SK-N-SH (cell line): ENCODE results near the gene BBLN. TPM values are rescaled to one million over a fixed set of nuclear protein-coding genes. Genes with fewer than 3 reads are reported as not detected.
A peak's percentile ranks its signal among the peaks of the same experiment; 100 is the strongest.

Source experiments
- CTCF ChIA-PET: fragments of 300-600, 350-600 bp; formaldehyde crosslinking; extraction: SDS; loops from one replicate; lab custom pipeline; 2021; lab: Yijun Ruan, JAX
- POLR2A ChIA-PET: fragments of 350-600 bp; sonication (Branson Sonifier 250); formaldehyde crosslinking; extraction: SDS; loops from one replicate; lab custom pipeline; 2020; ENCODE audit warnings: antibody characterized with exemption, inconsistent platforms; lab: Yijun Ruan, JAX
- DNase-seq: peaks from one replicate; pipeline ENCODE4 v3.0.0; 2012
- H2AFZ ChIP-seq: fragments of 200-600 bp; sonication (generic); 2 replicates; pipeline ENCODE4 v1.8.1; 2016; ENCODE audit warnings: antibody characterized with exemption, mild to moderate bottlenecking, low read depth
- H3F3A ChIP-seq: fragments of 200-600 bp; sonication (generic); replicated peaks from 2 replicates; pipeline ENCODE3; 2016; ENCODE audit warnings: antibody characterized with exemption, mild to moderate bottlenecking; ENCODE audit not compliant: insufficient read depth
- H3K27ac ChIP-seq, 2 experiments: fragments of 200-500 bp in 1 of 2; fragments of 200-600 bp in 1 of 2; sonication (Bioruptor generic) in 1 of 2; sonication (generic), shearing (Covaris generic) in 1 of 2; 2 replicates each; pipeline versions ENCODE4 v1.5.1 to v1.6.1; 2014 to 2016; ENCODE audit warnings: low read depth in 2 of 2, inconsistent platforms in 1 of 2, low read length in 1 of 2, mild to moderate bottlenecking in 1 of 2, mixed read lengths in 1 of 2
- H3K27me3 ChIP-seq: fragments of 200-600 bp; sonication (generic), shearing (Covaris generic); 2 replicates; pipeline ENCODE4 v1.6.1; 2016; ENCODE audit warnings: mixed run types; ENCODE audit not compliant: insufficient read depth
- H3K36me3 ChIP-seq, 2 experiments: fragments of 200-500 bp in 1 of 2; fragments of 200-600 bp in 1 of 2; sonication (Bioruptor generic) in 1 of 2; sonication (generic) in 1 of 2; replicated peaks in 1 of 2; 2 replicates each; pipeline versions ENCODE3 to v1.5.1; 2014 to 2016; ENCODE audit warnings: low read length in 1 of 2, mild to moderate bottlenecking in 1 of 2; ENCODE audit not compliant: insufficient read depth in 2 of 2, control insufficient read depth in 1 of 2
- H3K4me1 ChIP-seq, 2 experiments: fragments of 200-500 bp in 1 of 2; fragments of 200-600 bp in 1 of 2; sonication (Bioruptor generic) in 1 of 2; sonication (generic), shearing (Covaris generic) in 1 of 2; 2 replicates each; pipeline versions ENCODE4 v1.5.1 to v1.6.1; 2014 to 2016; ENCODE audit warnings: low read depth in 1 of 2, low read length in 1 of 2, mixed run types in 1 of 2; ENCODE audit not compliant: insufficient read depth in 2 of 2, control insufficient read depth in 1 of 2
- H3K4me2 ChIP-seq: fragments of 200-600 bp; sonication (generic), shearing (Covaris generic); 2 replicates; pipeline ENCODE4 v1.6.1; 2017; ENCODE audit warnings: mixed run types
- H3K4me3 ChIP-seq, 2 experiments: fragments of 200-500 bp in 1 of 2; fragments of 200-600 bp in 1 of 2; sonication (Bioruptor generic) in 1 of 2; sonication (generic), shearing (Covaris generic) in 1 of 2; 2 replicates each; pipeline versions ENCODE4 v1.5.1 to v1.8.1; 2014 to 2016; ENCODE audit warnings: low read depth in 2 of 2, inconsistent platforms in 1 of 2, low read length in 1 of 2, mild to moderate bottlenecking in 1 of 2, mixed read lengths in 1 of 2, moderate library complexity in 1 of 2
- H3K79me2 ChIP-seq: fragments of 200-600 bp; sonication (generic); 2 replicates; pipeline ENCODE4 v1.8.1; 2017; ENCODE audit warnings: mild to moderate bottlenecking; ENCODE audit not compliant: insufficient read depth
- H3K9ac ChIP-seq: fragments of 200-600 bp; sonication (generic); 2 replicates; pipeline ENCODE4 v1.6.1; 2017; ENCODE audit warnings: mixed run types
- H3K9me2 ChIP-seq: fragments of 200-600 bp; sonication (generic); 2 replicates; pipeline ENCODE4 v1.6.1; 2017; ENCODE audit warnings: mixed run types
- H3K9me3 ChIP-seq: fragments of 200-600 bp; sonication (generic); 2 replicates; pipeline ENCODE4 v1.6.1; 2017; ENCODE audit warnings: mixed run types, mild to moderate bottlenecking, moderate library complexity
- H4K20me1 ChIP-seq: fragments of 200-600 bp; sonication (generic); 2 replicates; pipeline ENCODE4 v1.6.1; 2017; ENCODE audit warnings: mild to moderate bottlenecking, mixed run types; ENCODE audit not compliant: insufficient read depth
- CHD2 ChIP-seq: fragments of 150-350 bp; IDR thresholded peaks from 2 replicates; pipeline ENCODE4 v1.6.1; 2018; ENCODE audit warnings: low read length; ENCODE audit not compliant: partially characterized antibody
- ELF1 ChIP-seq: IDR thresholded peaks from 2 replicates; pipeline ENCODE4 v1.4.0; 2012
- EP300 ChIP-seq, 2 experiments: IDR thresholded peaks; 2 replicates each; pipeline versions ENCODE4 v1.4.0 to v1.6.1; 2012; ENCODE audit warnings: borderline replicate concordance in 1 of 2, low read depth in 1 of 2, low read length in 1 of 2
- FOSL2 ChIP-seq: IDR thresholded peaks from 2 replicates; pipeline ENCODE4 v1.4.0; 2012; ENCODE audit warnings: low read depth, mild to moderate bottlenecking, moderate library complexity, borderline replicate concordance
- FOXJ3 ChIP-seq: sonication (generic); formaldehyde crosslinking; IDR thresholded peaks from 2 replicates; pipeline ENCODE4 v1.5.1; 2020; ENCODE audit warnings: mild to moderate bottlenecking, missing genetic modification reagents
- FOXM1 ChIP-seq: IDR thresholded peaks from 2 replicates; pipeline ENCODE4 v1.4.0; 2012; ENCODE audit warnings: low read depth, mild to moderate bottlenecking
- GABPA ChIP-seq: IDR thresholded peaks from 2 replicates; pipeline ENCODE4 v1.4.0; 2012; ENCODE audit warnings: low read depth, mild to moderate bottlenecking
- JUND ChIP-seq: IDR thresholded peaks from 2 replicates; pipeline ENCODE4 v1.4.0; 2012
- MXI1 ChIP-seq: IDR thresholded peaks from 2 replicates; pipeline ENCODE4 v1.6.1; 2012; ENCODE audit warnings: mild to moderate bottlenecking, low read depth, low read length, improper control_type of control experiment
- NFIC ChIP-seq: IDR thresholded peaks from 2 replicates; pipeline ENCODE4 v1.4.0; 2012; ENCODE audit warnings: borderline replicate concordance
- NRF1 ChIP-seq: IDR thresholded peaks from 2 replicates; pipeline ENCODE4 v1.6.1; 2012; ENCODE audit warnings: low read depth, mild to moderate bottlenecking, low read length
- PBX3 ChIP-seq: IDR thresholded peaks from 2 replicates; pipeline ENCODE4; 2012
- POLR2AphosphoS5 ChIP-seq: IDR thresholded peaks from 2 replicates; pipeline ENCODE4 v1.6.1; 2012; ENCODE audit warnings: low read depth, low read length
- RCOR1 ChIP-seq: fragments of 150-350 bp; IDR thresholded peaks from 2 replicates; pipeline ENCODE4 v1.6.1; 2017; ENCODE audit warnings: antibody characterized with exemption, low read length
- REST ChIP-seq: IDR thresholded peaks from 2 replicates; pipeline ENCODE4 v1.6.1; 2012; ENCODE audit warnings: mild to moderate bottlenecking, low read depth, low read length, moderate library complexity
- RFX5 ChIP-seq: IDR thresholded peaks from 2 replicates; pipeline ENCODE4 v1.6.1; 2012; ENCODE audit warnings: mild to moderate bottlenecking, improper control_type of control experiment, low read length
- RXRA ChIP-seq: IDR thresholded peaks from 2 replicates; pipeline ENCODE4 v1.4.0; 2012; ENCODE audit warnings: low read depth, mild to moderate bottlenecking, borderline replicate concordance
- SIN3A ChIP-seq: IDR thresholded peaks from 2 replicates; pipeline ENCODE4 v1.6.1; 2012; ENCODE audit warnings: low read depth, mild to moderate bottlenecking, low read length, moderate library complexity, borderline replicate concordance
- SMC3 ChIP-seq: IDR thresholded peaks from 2 replicates; pipeline ENCODE4 v1.6.1; 2012; ENCODE audit warnings: low read depth, low read length, improper control_type of control experiment
- TAF1 ChIP-seq: IDR thresholded peaks from 2 replicates; pipeline ENCODE4 v1.6.1; 2012; ENCODE audit warnings: low read depth, mild to moderate bottlenecking, low read length, moderate library complexity, borderline replicate concordance
- TCF12 ChIP-seq: IDR thresholded peaks from 2 replicates; pipeline ENCODE4 v1.4.0; 2012
- TEAD4 ChIP-seq: IDR thresholded peaks from 2 replicates; pipeline ENCODE4 v1.4.0; 2012; ENCODE audit warnings: mild to moderate bottlenecking, borderline replicate concordance; ENCODE audit not compliant: insufficient read depth
- YY1 ChIP-seq: IDR thresholded peaks from 2 replicates; pipeline ENCODE4 v1.4.0; 2012; ENCODE audit warnings: low read depth, mild to moderate bottlenecking
- ZBTB33 ChIP-seq: IDR thresholded peaks from 2 replicates; pipeline ENCODE4 v1.4.0; 2012; ENCODE audit warnings: low read depth, borderline replicate concordance
- WGBS: methylation state at CpG from one replicate; pipeline ENCODE4 v1.1.6; 2017; ENCODE audit warnings: low lambda C conversion rate; 5-methylcytosine and 5-hydroxymethylcytosine counted together
- polyA plus RNA-seq, 3 experiments: library from polyadenylated mRNA; depleted of rRNA; stranded (reverse); fragments of >200 nt; gene quantifications; 2 replicates each; pipeline ENCODE4 v1.2.3, GENCODE V29; 2012
- TF ChIP-seq, protein P1 (sequence below): IDR thresholded peaks from 2 replicates; pipeline ENCODE4 v1.4.0; 2012; ENCODE audit warnings: low read depth
- TF ChIP-seq, protein P2 (sequence below): fragments of 150-350 bp; IDR thresholded peaks from 2 replicates; pipeline ENCODE4 v1.6.1; 2017; ENCODE audit warnings: antibody characterized with exemption, low read length, low read depth, borderline replicate concordance
- TF ChIP-seq, protein P3 (sequence below): fragments of 150-350 bp; IDR thresholded peaks from 2 replicates; pipeline ENCODE4 v1.6.1; 2016; ENCODE audit warnings: mild to moderate bottlenecking, low read depth, low read length

The BBLN gene
- polyA plus RNA-seq, 1 of the 3 experiments (the other 2 are of a cell fraction): 109 TPM

DNA sequence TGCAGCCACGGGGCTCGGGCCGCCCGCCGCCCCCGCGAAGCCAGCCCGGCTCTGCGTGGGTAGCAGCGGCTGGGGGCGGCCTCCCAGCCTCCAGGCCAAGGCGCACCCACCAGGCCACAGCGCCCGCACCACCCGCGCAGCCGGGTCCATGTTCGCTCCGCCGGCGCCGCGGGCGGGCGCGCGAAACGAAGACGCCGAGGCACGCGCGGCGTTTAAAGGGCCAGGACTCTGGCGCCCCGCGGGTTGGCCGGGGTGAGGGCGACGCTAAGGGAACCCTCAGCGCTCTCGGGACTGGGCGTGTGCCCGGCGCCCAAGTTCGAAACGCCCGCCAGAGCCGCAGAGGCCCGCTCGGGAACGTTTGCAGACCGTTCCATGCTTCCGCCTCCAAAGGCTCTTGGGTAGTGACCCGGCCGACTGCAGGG, 32.5 kb upstream of the BBLN start, which contains the start of gene PTGES2:
PTGES2 (minus strand) TSS at position 162 of the 422 bp plus-strand sequence; CDS start at position 150, 12 bp downstream.
- peak within 1 kb of the TSS; percentile 89 for H3K9ac ChIP-seq
- POLR2A ChIA-PET: no interaction called here
- CTCF ChIA-PET: interaction anchor here (0.8 to 6.3 kb wide), 2 partner anchors 11 to 184 kb away, joined by 3 to 82 read pairs; no protein-coding TSS in a partner anchor
- TF ChIP-seq YY1 (no peak; the same call in 1 of the 2 replicates), EP300 (IDR thresholded peaks at IDR 0.05; ENCODE audit: borderline replicate concordance in 1 of 2, low read depth in 1 of 2, low read length in 1 of 2) (no peak), NRF1 (peak; percentile 43; the same call in 1 of the 2 replicates), FOSL2 (no peak), TCF12 (no peak), SMC3 (no peak), FOXJ3 (CRISPR knock-in tag) (no peak), RXRA (no peak), ELF1 (peak; percentile 60; the same call in 1 of the 2 replicates), PBX3 (no peak), CHD2 (no peak), FOXM1 (no peak), JUND (no peak), REST (no peak), NFIC (no peak), RCOR1 (no peak), TEAD4 (no peak), TAF1 (no peak), POLR2AphosphoS5 (no peak), RFX5 (no peak), GABPA (no peak; the same call in 1 of the 2 replicates), SIN3A (peak; percentile 52; the same call in 1 of the 2 replicates), MXI1 (peak; percentile 77), ZBTB33 (no peak)
- TF ChIP-seq, protein P1, sequence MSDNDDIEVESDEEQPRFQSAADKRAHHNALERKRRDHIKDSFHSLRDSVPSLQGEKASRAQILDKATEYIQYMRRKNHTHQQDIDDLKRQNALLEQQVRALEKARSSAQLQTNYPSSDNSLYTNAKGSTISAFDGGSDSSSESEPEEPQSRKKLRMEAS: peak; percentile 86
- TF ChIP-seq, protein P2, sequence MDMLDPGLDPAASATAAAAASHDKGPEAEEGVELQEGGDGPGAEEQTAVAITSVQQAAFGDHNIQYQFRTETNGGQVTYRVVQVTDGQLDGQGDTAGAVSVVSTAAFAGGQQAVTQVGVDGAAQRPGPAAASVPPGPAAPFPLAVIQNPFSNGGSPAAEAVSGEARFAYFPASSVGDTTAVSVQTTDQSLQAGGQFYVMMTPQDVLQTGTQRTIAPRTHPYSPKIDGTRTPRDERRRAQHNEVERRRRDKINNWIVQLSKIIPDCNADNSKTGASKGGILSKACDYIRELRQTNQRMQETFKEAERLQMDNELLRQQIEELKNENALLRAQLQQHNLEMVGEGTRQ: no peak
- TF ChIP-seq, protein P3, sequence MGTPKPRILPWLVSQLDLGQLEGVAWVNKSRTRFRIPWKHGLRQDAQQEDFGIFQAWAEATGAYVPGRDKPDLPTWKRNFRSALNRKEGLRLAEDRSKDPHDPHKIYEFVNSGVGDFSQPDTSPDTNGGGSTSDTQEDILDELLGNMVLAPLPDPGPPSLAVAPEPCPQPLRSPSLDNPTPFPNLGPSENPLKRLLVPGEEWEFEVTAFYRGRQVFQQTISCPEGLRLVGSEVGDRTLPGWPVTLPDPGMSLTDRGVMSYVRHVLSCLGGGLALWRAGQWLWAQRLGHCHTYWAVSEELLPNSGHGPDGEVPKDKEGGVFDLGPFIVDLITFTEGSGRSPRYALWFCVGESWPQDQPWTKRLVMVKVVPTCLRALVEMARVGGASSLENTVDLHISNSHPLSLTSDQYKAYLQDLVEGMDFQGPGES: no peak

More for the DNA sequence above, 32.5 kb upstream of the BBLN start, which contains the start of gene PTGES2:
- Histone ChIP-seq H2AFZ (peak within 1 kb of the TSS; percentile 99), H3K27ac (peak within 1 kb of the TSS; percentile 91 to 97), H3K4me1 (peaks cover 0 to 27% of the 10 kb centered on the region in 2 experiments; a peak in 1 of 4 replicates), H3K9me2 (no peaks in the 10 kb centered on the region), H4K20me1 (peaks cover 14% of the 10 kb centered on the region; the same call in 1 of the 2 replicates), H3K4me3 (peak within 1 kb of the TSS; percentile 94 to 96), H3K27me3 (no peaks in the 10 kb centered on the region), H3K79me2 (peaks cover 21% of the 10 kb centered on the region), H3K36me3 (peaks cover 0 to 13% of the 10 kb centered on the region in 2 experiments), H3F3A (no peaks in the 10 kb centered on the region), H3K4me2 (peak within 1 kb of the TSS; percentile 98), H3K9me3 (no peaks in the 10 kb centered on the region)
- DNase-seq: peak; percentile 91
- no CpG with 5 or more reads among the region's 56 CpGs for WGBS
